GM21825 (cell line): ENCODE data around the gene FBXW2.
A peak's percentile ranks its signal among the peaks of the same experiment; 100 is the strongest.

Source experiments
- ATAC-seq: cut with Tn5 transposase; IDR thresholded peaks from one replicate; pipeline ENCODE4 v1.9.1; 2021; ENCODE audit warnings: mild to moderate bottlenecking, moderate library complexity; ENCODE audit not compliant: unreplicated experiment

The FBXW2 gene

DNA sequence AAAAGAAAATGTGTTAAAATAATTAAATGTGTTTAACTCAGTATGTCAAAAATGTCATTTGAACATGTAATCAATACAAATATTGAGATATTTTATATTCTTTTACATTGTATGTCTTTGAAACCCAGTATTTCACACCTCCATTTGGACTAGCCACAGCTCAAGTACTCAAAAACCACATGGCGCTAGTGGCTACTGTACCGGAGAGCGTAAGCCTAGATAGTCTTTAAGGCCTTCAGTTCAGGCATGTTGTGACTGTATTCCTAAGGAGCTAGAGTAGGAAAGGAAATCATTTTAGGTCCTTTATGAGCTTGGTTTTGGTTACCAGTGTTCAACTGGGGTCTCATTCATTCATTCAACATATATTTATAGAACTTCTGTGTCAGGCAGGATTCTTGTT, 12.8 kb downstream of the FBXW2 start:
- no peak for ATAC-seq

DNA sequence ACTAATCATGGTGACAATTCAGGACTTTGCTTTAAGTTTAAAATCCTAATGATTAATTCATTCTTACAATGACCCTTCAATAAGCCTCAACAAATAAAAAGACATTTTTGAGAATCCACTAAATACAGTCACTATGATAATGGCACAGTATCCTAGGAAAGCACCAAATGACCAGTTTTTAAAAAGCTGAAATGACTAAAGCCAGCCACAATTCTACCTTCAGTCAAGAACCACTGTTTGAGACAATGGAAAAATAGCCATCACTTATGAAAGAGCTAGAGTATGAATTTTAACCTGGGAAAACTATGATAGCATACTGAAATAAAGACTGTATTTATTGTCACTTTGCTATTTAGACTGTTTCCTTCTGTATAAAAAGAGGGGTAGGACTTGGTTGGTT, 14.0 kb downstream of the FBXW2 start:
- no peak for ATAC-seq

DNA sequence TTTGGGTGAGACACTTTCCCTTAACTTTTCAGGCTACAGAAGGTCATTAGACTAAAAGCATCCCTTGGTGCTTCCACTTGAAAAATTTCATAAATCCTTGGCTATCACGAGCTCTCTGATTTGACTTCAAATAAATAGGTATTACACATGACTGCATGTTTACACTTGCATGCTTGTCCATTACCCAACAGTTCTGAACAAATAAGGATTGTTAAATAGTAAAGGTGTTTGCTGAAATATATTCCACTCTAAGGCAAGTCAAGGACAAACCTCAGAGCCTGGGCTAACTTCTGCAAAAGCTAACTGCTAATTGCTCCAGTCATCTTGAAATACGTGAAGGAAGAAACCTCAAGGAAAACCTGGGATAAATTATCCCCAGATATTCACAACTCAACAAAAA, 14.5 kb downstream of the FBXW2 start:
- no peak for ATAC-seq

DNA sequence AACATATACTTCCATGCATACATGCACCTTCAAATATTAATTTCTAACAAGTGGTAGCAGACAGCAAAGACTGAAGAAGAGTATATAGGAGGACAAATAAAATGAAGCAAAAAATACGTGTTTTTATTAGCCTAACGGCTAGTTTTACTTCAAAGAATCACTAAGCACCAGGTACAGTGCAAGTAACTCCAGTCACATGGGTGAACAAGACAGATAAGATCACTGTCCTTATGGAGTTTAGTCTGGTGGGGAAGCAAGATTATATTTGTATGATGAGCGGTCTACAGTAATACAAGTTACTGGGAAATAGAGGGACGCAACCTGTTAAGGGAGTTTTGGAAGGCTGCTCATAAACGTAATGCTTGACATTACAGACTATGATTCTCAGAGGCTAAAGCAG, 16.0 kb downstream of the FBXW2 start:
- no peak for ATAC-seq

DNA sequence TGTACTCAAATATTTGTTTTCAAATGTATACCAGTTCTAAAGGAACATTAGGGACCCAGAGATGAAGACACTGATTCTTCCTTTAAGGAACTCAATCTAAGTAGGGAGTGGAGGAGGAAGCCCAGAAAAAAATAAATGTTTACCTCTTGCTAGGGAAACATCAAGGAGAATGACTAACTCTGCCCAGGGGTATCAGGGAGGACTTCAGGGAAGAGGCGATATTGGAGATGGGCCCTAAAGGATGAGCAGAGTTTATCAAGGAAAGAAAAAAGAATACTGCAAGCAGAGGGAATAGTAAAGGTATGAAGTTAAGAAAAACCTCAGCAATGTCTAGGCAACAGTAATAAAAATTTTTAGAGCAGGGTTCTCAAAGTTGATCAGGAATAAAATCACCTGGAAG, 16.4 kb downstream of the FBXW2 start:
- no peak for ATAC-seq

DNA sequence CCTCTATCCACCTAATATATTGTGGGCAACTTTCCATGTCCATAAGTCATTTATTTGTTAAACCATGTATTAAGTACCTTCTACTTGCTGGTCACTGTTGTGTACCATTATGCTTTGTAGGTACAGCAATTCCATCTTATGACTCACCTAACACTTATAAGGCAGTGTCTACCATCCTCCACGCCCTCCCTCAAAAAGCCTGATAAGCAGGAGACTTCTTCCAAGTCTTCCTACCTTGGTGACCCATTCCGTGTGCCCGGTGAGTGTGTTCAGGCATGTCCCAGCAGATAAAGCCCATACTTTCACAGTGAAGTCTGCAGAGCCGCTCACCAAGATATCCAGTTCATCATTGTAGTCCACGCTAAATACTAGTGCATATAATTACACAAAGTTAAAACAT, 17.4 kb downstream of the FBXW2 start:
- no peak for ATAC-seq

DNA sequence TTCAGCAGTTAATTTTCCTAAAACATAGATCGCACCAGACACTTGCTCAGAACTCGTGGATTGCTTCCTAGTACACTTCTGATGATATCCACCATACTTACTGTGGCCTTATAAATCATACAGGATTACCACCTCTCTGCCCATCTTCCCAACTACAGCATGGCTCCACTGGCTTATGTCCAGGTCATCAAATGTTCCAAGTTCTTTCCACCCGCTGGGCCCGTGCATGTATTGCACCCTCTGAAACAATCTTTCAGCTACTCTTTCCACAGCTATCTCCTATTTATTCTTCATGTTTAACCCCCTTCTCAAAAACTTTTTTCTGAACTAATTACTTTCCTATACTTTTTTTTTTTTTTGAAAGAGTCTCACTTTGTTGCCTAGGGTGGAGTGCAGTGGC, 18.5 kb downstream of the FBXW2 start:
- ATAC-seq, result no peak

DNA sequence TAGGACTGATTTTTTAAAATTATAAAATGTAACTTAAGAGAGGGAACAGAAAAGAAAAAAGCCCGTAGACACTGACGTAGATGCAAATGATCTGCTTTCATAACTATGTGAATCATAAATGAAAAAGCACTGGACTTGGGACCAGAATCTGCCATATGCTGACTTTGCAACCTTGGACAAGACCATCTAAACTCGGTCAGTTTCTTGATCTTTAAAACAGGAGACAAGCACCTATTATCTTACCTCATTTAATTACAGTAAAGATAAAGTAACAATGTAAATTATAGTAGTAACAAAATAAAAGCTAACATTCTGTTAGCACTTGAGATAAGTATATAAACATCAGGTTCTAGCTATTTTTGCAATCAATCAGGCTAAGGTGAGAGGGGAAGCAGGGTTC, 20.0 kb downstream of the FBXW2 start:
- no peak for ATAC-seq

DNA sequence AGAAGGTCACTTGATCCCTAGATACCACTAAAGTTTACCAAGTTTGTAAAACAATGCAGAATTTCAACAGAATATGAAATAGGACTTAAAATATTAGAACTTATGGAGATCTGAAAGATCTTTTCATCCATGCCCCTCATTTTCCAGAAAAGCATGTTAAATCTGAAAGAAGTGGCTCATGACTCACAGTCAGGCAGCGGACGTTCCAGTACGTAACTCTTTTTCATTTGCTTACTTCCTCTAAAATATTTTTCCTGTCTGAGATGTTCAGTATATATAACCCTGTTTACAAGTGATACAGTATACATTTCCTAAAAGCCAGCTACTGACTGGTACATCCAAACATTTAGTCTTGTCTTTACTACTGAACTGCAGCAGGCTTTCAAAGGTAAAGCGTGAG, 22.3 kb downstream of the FBXW2 start:
- no peak for ATAC-seq

DNA sequence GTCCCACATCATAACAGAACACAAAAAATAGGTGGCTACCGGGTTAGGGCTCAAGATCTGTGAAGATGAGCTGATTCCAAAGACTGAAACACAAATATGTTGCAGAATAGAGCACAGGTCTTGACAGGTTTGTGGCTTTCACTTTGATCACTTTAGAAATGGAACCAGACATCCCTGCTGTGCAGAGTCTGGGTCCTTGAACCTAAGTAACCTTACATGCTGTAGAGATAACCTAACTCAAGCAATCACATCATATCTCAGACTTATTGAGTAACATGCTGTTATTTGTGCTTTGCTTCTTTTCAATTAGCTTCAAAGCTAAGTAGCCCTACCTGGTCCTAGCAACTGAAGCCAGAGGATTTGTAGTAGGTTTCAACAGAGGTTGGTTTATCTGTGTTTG, 24.3 kb downstream of the FBXW2 start:
- ATAC-seq, result no peak

DNA sequence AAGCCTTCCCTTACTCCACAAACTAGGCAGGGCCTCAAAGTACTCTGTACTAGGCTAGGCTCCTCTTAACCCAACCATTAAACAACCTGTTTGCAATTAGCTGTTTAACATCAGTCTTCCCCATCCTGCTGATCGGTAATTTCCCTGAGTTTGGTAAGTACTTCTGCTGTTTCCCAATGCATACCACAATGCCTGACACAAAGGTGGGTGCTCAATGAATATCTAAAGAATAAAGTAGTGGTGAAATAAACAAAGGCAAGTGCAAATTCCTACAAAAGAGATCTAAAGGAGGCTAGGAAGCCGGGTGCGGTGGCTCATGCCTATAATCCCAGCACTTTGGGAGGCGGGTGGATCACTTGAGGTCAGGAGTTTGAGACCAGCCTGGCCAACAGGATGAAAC, 25.0 kb downstream of the FBXW2 start:
- no peak for ATAC-seq

DNA sequence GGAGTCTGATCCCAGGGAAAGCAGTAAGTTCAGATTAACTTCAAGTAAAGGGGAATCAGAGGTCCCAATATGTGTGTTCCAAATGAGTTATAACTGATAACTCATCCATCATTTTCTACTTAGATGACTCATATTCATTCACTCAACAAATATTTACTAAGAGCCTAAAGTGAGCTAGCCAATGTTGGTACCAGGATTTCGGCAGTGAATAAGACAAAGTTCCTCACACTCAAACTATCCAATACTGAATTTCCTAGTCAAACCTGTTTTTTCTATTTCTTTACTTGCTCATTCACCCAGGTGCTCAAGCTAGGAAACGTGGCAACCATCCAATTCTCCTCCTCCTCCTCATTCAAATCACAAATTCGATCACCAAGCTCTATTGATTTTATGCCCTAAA, 25.8 kb downstream of the FBXW2 start:
- ATAC-seq, result no peak

DNA sequence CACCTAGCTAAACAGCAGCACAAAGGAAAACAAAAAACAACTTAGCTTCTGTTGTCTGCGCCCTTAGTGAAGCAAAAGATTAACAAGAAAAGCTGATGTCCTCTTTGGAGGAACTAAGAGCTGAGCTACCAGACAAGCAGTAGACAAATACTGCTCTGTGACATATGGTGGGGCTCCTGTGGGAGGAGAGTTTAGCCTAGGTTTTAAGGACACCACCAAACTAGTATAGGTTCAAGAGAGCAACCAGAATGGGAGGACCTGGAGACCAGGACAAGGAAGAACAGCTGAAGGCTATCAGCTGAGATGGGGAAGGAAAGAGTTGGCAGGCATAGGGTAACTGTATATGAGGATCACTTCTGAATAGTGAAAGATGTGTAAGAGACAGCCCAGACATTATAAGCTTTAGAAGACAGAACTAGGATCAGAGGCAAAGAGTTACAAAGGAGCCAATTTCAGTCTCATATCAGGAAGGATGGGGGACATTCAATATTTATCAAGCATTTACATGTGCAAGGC, 27.2 kb downstream of the FBXW2 start:
- ATAC-seq, result no peak

DNA sequence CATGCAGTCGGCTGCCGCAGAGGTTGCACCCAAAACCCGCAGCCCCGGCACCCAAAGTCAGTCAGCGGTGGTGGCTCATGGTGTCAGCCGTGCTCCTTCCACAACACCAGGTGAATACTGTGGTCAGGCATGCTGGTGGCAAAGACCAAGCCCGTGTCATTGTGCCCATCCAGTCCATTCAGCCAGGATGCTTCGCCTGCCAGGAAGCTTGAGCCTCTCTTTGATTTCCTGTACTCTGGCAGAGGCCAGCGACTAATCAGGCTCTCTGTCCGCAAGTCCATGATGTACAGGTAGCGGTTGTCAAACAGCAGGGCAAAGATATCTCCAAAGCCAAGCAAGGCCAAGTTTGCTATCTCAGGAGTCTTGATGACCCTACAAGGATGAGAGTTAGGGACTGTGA, 28.7 kb downstream of the FBXW2 start:
- no peak for ATAC-seq

DNA sequence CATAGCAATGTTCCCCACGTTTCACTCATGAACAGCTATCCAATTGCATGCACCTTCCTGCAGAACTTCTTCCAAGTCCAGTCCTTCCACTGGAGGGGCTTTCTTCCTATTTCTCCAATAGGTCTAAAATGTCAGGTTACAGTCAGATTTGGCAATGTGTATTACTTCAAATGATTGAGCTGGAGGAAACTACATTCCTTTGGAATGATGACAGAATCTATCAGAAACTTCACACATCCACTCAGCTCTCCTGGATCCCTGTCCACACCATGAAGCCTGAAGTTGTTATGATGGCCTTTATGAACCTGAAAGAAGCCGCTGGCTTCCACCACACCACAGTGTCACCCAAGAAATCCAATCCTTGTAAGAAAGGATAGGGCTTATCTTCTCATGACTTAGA, 32.2 kb downstream of the FBXW2 start:
- no peak for ATAC-seq

DNA sequence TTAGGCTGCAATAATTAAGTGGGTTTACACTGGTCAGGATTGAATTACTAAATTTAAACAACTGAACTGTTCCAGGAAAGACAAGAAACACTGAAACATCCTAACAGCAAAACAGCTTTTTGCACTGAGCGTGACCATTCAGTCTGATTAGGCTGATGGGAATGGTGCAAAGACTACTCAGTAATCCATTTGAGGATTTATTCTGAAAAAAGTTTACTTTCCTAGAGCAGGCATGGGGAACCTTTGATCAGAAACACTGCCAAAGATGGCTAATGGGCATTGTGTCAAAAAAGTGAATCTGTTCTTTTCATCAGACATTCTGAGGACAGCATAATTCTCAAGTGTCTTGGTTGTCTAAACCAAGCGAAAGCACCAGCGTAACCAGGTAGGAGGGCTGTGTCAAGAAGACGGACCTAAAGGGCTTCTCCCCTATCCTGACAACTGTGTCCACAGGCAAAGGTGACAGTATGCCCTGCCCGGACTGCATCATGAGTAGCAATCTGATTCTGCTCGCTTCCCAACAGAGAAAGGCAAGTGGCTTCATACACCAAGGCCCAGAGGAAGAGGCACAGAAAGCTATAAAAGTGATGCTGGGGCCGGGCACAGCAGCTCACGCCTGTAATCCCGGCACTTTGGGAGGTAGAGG, 33.3 kb downstream of the FBXW2 start:
- no peak for ATAC-seq

DNA sequence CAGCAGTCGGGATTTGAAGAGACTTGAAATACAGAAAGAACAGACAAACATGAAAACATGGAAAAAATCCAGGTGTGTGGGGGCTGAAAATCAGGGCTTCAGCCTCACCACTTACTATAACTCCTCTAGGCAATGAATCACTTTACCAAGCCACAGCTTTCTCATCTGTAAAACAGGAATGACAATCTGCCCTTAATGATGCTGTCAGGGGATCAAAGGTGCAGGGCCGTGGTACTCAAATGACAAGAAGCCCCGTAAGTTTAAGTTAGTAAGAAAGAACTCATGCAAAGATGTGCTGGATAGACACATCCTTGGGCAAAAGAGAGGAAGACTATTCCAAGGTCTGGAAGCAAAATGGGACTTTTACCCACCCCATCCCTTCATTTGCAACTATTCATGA, 34.7 kb downstream of the FBXW2 start:
- no peak for ATAC-seq

DNA sequence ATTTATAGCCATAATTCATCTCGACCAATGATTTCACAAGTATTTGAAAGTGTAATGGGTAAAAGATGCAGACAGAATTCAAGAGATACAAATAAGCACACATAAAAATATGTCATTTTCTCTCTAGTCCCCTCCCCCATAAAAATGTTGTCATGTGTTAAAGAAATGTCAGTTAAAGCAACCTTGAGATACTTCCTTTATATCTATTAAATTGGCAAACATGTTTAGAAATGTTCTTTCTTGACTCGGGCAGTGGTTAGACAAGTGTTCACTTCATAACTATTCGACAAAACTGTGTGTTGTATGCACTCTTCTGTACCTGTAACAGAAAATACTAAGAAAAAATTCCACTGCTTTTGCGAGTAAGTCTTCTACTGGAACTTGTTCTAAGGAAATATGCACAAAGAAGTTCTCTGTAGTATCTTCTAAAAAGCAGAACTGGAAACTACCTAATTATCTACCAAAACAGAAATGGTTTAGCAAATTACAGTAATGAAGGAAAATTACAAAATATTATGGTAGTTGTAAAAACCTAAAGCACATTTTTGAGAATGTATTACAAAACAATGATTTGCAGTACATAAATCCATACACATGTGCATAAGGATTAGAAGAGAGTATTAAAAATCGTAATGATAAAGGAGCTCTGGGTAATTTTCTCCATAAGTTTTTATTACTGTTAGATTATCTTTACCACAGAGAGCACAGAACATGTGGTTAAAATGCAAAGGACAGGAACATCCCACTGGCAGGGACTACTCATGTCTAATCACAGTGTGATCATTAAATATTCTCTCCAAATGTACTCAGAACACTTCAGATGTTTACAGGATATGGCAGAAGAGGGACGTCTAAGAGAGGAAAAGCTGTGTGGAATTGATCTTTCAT, 35.9 kb downstream of the FBXW2 start:
- ATAC-seq, result no peak

DNA sequence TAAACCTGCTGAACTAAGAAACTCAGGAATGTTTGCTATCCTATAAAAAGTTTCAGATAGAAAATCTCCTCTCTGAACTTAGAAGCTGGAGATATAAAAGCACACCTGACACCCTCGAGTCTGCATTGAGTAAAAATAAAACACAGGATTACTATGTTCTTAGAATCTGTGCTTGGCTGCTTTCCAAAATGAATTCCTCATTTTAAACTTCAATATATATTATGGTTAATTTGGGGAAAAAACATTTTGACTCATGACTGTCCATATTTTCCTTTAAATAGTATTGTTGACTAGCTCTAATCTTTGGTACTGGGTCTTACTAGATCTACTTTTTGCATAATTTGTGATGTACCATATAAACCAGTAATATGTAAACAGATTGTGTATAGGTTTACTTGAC, 36.7 kb downstream of the FBXW2 start:
- no peak for ATAC-seq

DNA sequence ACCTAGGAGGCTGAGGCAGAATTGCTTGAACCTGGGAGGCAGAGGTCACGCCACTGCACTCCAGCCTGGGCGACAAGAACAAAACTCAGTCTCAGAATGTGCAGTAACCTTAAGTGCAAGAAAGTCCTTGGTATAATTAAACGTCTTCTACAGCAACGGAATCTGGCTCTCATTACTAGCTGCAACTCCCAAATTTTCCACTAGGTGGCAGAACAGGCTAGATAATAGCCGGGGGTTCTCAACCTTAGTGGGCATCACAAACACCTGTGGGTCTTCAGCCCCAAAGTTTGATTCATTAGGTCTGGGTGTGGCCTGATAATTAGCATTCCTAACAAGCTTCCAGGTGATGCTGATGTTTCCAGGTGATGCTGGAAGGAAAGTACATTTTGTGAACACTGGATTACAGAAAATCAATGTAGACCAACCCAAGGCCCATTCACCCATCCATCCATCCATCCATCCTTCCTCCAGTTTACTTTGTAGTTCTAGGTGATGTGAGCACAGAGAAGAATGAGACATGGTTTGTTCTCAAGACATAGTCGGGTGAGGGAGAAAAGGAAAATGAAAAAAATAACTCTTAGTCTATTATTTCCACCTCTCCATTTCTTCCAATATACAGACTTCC, 37.3 kb downstream of the FBXW2 start:
- peak; percentile 53 for ATAC-seq

DNA sequence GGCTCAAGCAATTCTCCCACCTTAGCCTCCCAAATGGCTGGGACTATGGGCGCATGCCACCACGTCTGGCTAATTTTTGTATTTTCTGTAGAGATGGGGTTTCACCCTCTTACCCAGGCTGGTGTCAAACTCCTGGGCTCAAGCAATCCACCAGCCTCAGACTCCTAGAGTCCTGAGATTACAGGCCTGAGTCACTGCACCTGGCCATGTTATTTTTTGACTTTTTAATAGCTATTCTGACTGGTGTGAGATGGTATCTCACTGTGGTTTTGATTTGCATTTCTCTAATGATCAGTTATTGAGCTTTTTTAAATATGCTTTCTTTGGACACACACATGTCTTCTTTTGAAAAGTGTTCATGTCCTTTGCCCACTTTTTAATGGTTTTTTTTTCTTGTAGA, 38.2 kb downstream of the FBXW2 start:
- ATAC-seq, result peak; percentile 64

DNA sequence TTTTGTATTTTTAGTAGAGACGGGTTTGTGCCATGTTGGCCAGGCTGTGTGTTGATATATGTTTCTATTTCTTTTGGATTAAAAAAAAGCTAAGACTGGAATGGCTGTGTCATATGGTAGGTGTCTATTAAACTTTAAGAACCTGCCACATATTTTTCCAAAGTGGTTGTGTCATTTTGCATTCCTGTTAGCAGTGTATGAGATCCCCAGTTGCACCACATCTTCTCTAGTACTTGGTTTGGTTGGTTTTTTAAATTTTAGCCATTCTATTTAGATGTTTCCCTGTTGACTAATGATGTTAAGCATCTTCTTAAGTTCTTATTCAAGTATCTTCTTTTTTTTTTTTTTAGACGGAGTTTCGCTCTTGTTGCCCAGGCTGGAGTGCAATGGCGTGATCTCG, 42.8 kb downstream of the FBXW2 start:
- ATAC-seq, result no peak
